ENCODE measurements around the gene LUC7L2.
"Not testable (repeated sequence)": the region's sequence is repeated elsewhere in the genome, so short reads cannot be mapped to it uniquely, and the experiment has no call there.

The LUC7L2 gene, protein sequence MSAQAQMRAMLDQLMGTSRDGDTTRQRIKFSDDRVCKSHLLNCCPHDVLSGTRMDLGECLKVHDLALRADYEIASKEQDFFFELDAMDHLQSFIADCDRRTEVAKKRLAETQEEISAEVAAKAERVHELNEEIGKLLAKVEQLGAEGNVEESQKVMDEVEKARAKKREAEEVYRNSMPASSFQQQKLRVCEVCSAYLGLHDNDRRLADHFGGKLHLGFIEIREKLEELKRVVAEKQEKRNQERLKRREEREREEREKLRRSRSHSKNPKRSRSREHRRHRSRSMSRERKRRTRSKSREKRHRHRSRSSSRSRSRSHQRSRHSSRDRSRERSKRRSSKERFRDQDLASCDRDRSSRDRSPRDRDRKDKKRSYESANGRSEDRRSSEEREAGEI

DNA sequence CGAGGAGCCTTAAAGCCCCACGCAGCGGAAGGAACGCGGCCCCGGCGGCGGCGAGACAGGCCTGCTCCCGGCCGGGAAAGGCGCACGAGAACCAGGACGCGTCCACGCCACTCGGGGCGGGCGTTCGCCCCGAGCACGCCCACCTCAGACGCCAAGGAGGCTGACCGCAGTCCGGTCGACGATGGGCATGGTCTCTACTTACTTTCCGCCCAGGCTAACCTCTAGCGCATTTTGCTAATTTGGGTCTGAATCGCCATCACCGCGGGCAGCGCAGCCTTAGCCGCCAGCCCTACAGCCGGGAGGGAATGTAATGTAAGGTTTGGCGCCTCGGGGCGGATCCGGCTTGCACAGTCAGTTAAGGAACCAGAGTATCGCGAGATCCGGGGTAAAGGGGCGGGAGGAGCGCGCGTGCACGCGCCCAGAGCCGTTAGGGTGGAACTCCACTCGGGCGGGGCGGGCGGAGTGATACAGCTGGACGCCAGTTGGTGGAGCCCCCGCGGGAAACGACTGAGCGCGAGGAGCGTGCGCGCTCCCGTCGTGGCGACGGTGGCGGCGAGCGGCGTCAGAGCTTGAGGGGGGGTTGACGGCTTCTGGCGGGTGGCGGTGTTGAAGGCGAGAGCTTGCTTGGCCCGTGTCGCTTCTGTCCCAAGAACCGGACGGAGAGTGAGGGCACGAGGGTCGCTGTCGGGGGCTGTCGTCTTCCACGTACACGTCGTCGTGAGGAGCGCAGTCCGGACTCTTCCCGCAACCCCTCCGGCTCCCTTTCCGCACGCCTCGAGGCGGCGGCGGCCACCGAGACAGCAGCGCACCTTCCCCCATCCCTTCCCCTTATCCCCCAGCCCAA, at the start of gene LUC7L2:
Gene LUC7L2, plus strand, starts transcription at position 529 of the 844 bp plus-strand sequence. CDS start 368 bp downstream, outside the sequence.
- DNase-seq, result peak; percentile 99

DNA sequence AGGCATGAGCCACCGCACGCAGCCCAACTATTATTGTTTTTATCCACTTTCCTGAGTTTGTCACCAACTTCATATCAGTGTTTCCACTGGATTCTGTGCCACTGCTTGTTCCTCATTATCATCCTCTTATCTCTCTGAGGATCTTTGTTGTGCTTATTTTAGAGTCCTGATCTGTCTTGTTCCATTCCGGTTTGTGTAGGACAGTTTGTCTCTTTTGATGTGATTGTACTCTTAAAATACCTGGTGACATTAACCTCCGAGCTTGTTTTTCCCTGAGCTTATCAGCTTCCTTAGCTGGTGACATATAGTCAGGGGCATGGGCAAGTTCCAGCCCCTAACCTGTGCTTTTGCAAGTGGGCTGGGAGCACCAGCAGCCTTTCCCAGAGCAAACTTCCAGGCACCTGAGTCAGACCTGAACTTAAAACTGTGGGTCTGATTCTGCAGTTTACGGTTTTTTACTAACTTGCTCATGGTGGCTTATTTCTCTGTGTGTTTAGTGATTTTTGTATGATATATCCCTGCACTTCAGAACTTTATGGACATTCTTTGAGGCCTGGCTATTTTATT, 41.7 kb upstream of the LUC7L2 start:
- DNase-seq, result no peak

GRCh38 chr7:139321071-139321745, 38.5 kb upstream of the LUC7L2 start:
- DNase-seq, result no peak

GRCh38 chr7:139324709-139325108, 35.0 kb upstream of the LUC7L2 start:
- DNase-seq, result not testable (repeated sequence)

DNA sequence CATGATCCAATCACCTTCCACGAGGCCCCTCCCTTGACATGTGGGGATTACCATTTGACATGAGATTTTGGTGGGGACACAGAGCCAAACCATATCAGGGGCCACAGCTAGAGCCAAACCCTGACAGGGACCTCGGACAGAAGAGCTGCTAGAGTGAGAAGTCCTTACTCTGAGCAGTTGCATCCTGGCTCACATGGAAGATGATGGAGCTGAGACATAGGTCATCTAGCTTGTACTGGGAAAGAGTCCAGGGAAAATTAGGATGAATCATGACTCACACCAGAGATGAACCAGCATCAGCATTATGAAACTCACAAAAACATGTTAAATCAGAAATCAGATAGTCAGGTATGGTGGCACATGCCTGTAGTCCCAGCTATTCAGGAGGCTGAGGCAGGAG, 31.3 kb upstream of the LUC7L2 start:
- DNase-seq, result no peak

GRCh38 chr7:139329119-139329518, 30.6 kb upstream of the LUC7L2 start:
- no peak for DNase-seq

GRCh38 chr7:139330333-139331030, 29.2 kb upstream of the LUC7L2 start:
- no peak for DNase-seq

- no peak for DNase-seq
Measured at GRCh38 chr7:139332697-139333359, 26.9 kb upstream of the LUC7L2 start.

GRCh38 chr7:139333443-139333842, 26.3 kb upstream of the LUC7L2 start:
- not testable (repeated sequence) for DNase-seq

DNA sequence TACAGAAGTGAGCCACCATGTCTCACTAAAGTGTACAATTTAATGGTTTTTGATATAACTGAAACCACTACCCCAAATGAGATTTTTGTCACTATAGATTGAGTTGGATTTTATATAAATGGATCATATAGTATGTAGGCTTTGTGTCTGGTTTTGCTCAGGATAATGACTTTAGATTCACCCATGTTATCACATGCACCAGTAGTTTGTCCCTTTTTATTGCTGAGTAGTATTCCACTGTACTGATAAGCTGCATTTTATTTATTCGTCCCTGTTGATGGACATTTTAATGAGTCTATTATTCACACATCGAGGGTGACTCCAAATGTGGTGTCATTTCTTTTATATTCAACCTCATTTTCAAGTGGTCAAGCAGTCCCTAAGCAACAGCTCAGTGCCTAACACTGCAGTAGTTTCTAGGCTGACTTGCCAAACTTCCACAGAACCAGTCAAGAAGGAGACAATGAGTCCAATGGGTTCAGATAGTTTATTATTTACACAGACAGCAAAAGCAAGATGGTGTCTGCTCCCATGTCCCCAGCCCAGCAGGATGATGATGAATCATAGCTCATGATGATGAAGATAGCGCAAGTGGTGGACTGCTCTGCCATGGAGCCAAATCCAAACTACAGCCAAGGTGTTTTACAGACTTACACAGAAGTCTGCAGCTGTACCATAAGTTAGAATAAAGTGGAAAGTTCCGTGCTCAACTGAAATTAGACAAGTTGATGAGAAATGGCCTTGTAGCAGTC, 25.1 kb upstream of the LUC7L2 start:
- no peak for DNase-seq

- no peak for DNase-seq
Measured at GRCh38 chr7:139339025-139339424, 20.7 kb upstream of the LUC7L2 start.

- DNase-seq, result no peak
Measured at GRCh38 chr7:139339698-139340036, 20.0 kb upstream of the LUC7L2 start.

- peak; percentile 99 for DNase-seq
Measured at GRCh38 chr7:139340037-139340807, 19.5 kb upstream of the LUC7L2 start.

- DNase-seq, result no peak
Measured at GRCh38 chr7:139340808-139341057, 19.0 kb upstream of the LUC7L2 start.

DNA sequence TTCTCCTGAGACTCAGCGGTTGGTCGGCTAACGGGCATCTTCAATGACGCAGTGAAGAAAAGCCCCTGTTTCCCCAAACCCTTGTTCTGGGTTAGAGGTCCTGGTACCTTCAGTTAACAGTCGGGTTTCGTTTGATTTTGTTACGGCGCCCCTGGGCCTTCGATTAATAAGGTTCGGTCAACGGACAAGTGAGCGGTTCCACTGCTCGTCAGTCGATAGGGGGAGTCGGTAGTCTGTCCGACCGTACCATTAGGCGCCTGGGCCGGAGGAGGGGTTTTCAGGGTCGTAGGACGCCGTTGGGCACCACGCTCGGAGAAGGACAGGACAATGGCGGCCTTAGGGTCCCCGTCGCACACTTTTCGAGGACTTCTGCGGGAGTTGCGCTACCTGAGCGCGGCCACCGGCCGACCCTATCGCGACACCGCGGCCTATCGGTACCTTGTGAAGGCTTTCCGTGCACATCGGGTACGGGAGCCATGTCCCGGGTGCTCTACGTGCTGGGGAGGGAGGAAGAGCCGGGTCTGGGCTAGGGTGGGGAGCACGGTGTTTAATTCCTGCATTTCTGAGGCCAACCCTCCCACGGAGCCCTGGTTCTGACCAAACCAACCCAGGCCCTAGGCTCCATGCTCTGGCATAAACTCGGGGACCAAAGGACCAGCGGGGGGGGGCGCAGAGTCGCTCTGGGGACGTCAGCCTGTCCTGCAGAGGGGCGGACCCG, 18.5 kb upstream of the LUC7L2 start, which contains the start of gene FMC1:
Gene FMC1, plus strand, starts transcription at position 280 of the 718 bp plus-strand sequence. Its CDS starts 48 bp downstream, at position 328.
- DNase-seq, result peak; percentile 88

- DNase-seq, result no peak
Measured at GRCh38 chr7:139341776-139342226, 17.9 kb upstream of the LUC7L2 start.

- DNase-seq, result no peak
Measured at GRCh38 chr7:139345042-139345441, 14.7 kb upstream of the LUC7L2 start.

- DNase-seq, result no peak
Measured at GRCh38 chr7:139351027-139351426, 8.7 kb upstream of the LUC7L2 start.

- no peak for DNase-seq
Measured at GRCh38 chr7:139354729-139355128, 5.0 kb upstream of the LUC7L2 start.

GRCh38 chr7:139355320-139355719, 4.4 kb upstream of the LUC7L2 start:
- no peak for DNase-seq
